GM19351 (cell line): Measurements from ENCODE around the gene CAV2.
A peak's percentile ranks its signal among the peaks of the same experiment; 100 is the strongest.
"Not testable (repeated sequence)": the region's sequence is repeated elsewhere in the genome, so short reads cannot be mapped to it uniquely, and the experiment has no call there.

Experiments
- ATAC-seq: cut with Tn5 transposase; IDR thresholded peaks from one replicate; pipeline ENCODE4 v1.9.1; 2021; ENCODE audit warnings: mild to moderate bottlenecking, moderate library complexity; ENCODE audit not compliant: unreplicated experiment

Gene CAV2

GRCh38 chr7:116499168-116500077 lies at the start of gene CAV2:
CAV2 (plus strand) TSS chr7:116499738; CDS start chr7:116499782, 44 bp downstream.
- peak; percentile 44 for ATAC-seq

DNA sequence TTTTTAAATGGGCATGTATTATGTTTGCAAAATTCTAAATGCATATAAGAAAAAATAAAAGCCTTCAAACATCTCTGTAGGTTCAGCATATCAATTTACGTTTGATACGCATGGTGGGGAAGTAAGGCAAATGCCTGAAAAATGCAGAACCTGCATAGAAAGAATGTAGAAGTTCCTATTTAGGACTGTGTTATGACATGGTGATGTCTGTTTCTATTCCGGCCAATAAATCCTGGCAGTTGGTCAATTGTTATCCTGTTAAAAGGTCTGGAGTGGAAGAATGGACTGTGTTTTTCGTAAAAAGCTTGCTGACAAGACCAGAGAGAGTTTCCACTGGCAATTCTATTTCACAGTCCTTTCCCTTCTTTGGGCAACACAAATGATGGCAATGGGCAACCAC lies 49.6 kb upstream of the CAV2 start:
- no peak for ATAC-seq

DNA sequence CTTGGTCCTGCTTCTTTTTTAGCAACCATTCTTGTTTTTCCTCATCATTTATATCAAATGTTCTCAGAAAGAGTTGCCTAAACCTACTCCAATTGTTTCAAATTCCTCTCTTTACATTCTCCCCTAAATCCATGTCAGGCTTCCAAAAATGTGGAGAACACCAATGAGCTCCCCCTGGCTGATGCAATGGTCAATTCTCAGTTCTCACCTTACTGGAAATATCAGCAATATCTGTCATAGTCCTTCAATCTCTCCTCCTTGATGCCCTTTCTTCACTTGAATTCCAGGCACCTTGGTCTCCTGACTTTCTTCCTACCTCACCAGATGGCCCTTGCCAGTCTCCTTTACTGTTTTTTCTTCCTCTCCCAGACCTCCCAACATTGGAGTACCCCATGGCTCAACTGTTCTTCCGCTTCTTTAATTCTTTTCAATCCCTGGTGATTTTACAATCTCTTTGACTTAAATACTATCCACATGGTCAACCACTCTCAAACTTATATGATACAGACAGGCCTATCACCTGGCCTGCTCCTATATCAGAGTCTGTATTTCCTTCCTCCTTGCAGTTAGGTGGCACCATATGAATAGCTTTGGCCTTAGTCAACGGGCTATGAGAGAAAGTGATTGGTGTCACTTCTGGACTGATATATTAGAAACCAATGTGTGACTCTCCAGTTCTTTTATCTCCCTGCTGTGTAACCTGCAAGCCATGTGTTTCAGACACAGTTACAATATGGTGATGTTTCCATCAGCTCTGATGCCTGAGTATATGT lies 47.4 kb upstream of the CAV2 start:
- no peak for ATAC-seq

GRCh38 chr7:116454377-116454776 lies 45.2 kb upstream of the CAV2 start:
- ATAC-seq = no peak

DNA sequence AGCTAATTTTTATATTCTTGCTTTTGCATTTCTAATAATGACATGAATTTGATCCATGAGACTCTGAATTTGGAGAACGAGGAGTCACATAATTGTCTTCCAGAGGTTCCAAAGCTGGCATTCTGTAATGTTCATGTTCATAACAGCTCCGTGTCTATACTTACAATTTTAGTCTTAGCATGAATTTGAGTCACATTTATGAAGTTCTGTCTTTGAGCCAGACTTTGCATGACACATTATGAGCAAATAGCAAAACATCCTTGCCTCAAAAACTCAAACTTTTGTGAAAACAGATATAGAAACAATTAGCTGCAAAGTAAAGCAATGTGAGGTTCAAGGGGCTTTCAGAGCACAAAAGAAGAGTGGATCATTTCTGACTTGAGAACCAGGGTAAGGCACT lies 44.5 kb upstream of the CAV2 start:
- no peak for ATAC-seq

GRCh38 chr7:116455499-116455898 lies 44.0 kb upstream of the CAV2 start:
- ATAC-seq = no peak

DNA sequence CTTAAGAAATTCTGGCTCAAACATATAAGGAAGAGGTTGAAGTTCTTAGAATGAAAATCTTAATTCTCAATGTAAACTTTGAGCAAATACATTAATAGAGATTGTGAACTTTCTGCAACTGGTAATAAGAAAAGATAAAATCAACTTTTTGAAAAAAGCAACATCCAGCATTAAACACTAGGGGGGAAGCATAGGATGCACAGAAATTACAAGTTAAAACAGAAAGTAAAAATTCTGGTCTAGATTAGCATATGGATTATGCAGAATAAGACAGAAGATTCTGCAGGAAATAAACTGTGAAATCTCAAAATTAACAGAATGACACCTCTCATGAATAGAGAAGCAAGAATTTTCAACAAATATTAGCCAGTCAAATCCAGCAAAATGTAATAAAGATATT lies 38.0 kb upstream of the CAV2 start:
- ATAC-seq = peak; percentile 49

DNA sequence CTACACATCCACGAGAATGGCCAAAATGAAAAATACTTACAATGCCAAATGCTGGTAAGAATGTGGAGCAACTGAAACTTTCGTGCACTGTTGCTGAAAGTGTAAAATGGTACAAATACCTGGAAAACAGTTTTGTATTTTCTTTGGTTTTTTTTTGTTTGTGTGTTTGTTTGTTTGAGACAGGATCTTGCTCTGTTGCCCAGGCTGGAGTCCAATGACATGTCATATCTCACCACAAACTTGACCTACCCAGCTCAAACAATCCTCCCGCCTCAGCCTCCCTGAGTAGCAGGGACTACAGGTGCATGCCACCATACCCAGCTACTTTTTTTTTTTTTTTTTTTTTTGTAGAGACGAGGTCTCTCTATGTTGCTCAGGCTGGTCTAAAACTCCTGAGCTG lies 35.6 kb upstream of the CAV2 start:
- ATAC-seq = no peak

DNA sequence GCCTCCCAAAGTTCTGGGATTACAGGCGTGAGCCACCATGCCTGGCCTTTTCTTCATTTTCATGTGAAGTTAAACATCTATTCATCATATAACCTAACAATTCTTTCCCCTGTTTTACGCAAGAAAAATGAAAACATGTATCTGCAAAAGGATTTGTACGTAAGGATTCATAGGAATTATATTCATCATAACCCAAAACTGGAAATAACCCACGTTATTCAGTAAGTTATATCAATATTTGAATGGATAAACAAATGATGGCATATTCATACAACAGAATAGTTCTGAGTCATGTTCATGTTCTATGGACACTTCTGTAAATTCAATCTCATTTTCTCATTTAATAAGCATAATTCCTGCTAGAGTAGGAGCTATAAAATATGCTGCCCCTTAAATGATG lies 35.2 kb upstream of the CAV2 start:
- no peak for ATAC-seq

- no peak for ATAC-seq
Measured at GRCh38 chr7:116465125-116465524, 34.4 kb upstream of the CAV2 start.

DNA sequence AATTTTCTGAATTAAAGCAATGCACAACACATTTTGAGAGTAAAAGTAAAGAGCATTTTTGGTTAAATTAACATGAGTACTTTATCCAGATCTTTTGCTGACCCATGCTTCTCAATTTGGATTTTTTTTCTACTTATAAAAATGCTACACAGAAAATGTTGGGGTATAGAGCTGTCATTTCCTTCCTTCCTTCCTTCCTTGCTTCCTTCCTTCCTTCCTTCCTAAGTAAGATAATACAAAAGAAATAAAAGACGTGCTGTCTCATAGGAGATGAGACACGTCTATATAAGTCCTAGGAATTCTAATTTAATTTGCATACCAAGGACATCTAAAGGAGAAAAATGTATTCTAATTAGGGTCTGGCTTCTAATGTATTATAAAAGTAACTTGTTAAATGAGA lies 31.0 kb upstream of the CAV2 start:
- no peak for ATAC-seq

- no peak for ATAC-seq
Measured at GRCh38 chr7:116477625-116478024, 21.9 kb upstream of the CAV2 start.

GRCh38 chr7:116478834-116479233 lies 20.7 kb upstream of the CAV2 start:
- ATAC-seq = no peak

DNA sequence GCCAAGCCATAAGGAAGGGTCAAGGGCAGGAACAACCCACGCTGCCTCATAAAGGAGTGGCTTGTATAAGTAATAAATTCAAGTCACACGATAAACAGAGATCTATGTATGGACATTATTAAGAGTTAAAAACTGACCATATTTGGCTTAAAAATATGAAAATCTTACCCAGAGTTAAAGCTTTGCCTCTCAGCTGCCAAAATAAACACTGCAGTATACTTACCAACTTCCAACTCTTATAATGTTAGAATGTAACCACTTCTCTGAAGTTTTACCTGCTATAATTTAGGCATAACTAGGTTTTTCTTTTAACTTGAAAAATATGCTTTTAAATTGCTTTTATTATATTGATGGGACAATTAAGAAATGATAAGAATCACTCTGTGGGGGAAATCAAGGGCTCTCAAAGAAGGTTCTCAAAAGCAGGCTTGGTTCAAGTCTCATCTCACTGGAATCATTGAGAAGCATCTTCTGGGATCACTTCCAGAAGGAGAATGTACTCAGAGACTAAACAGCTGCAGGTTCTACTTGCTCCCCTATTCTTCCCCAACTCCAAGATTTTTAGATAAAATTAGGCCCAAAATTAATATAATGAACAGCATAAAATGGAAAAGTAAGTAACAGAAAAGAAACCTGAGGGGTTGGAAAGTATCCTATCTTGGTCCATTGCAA lies 16.1 kb upstream of the CAV2 start:
- no peak for ATAC-seq

DNA sequence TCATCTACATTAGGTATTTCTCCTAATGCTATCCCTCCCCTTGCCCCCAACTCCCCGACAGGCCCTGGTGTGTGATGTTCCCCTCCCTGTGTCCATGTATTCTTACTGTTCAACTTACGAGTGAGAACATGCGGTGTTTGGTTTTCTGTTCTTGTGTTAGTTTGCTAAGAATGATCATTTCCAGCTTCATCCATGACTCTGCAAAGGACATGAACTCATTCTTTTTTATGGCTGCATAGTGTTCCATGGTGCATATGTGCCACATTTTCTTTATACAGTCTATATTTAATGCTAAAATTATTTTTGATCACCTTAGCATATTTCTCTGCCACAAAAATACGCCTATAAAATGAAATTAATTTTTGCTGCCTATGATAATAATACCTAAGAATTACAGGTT lies 15.1 kb upstream of the CAV2 start:
- not testable (repeated sequence) for ATAC-seq

DNA sequence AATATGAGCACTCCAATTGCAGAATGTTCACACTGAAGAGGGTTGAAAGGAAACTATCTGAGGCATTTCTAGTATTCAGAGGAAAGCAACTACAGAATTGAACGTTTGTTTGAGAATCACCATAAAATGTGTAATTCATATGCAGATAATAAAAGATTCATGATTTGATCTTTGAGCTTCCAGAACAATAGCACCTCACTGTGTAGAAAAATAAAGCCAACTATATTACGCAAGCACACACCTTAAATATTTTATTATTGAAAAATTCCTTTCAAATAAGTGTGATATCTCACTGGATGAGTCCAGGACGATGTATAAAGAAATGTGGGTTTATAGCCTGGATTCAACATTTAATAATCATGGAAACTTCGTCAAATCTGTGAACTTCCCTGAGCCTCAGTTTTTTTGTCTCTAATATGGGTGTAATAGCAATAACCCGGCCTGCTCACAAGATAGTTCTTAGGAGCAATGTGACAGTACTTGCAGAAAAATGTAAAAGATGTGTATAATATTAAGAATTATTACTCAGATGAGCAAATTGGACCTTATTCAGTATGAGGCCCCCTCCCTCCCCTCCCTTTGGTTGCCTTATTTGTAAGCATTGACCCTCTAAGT lies 11.5 kb upstream of the CAV2 start:
- no peak for ATAC-seq

- no peak for ATAC-seq
Measured at GRCh38 chr7:116490351-116490750, 9.2 kb upstream of the CAV2 start.

DNA sequence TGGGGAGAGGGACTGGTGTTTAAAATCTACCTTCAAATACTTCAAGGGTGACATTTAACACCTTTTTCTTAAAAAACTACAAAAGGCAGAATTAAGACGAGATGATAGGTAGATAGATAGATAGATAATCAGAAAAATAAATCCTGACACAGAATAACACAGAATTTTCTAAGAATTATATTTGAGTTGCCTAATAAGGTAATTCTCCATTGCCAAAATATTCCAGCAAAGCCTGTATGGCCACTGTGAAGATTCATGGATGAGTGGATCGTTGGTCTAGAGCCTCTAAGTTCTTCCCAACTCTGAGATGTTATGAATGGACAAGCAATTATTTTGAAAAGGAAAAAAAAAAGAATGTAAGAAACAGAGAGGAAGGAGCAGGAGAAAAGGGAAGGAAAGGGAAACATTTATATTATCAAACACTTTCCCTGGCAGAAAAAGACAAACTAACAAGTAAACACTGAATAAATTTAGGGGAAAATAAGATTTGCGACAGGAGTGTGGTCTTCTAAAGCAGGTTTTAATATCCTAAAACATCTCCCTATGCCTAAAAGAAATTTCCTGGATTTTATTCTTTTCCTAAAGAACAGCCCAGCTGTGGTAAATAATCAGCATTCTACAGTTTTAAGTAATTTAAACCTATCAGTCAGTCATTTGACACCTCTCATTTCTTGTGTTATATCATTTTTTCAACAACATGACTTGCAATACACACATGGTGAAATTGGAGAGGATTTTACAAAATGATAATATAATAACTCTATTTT lies 7.5 kb upstream of the CAV2 start:
- no peak for ATAC-seq

DNA sequence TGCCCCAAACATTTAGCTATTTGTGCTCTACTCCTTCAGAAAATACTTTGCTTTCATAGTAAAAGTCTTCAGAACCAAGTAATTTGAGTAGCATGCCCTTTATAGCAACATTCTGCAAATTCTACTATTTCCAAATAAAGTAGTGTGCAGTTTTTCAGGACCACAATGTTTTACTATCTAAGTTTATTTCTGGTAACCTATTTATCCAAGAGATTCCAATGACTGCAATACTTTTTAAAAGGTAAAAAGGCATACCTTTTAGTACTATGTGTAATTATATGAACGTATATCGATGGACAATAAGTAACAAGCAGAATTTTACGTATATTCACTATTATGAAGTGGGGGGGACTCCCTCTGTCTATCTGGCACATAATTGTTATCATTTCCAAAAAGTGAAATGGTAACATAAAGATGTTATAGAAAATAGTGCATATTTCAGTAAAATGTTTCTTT lies 6.9 kb upstream of the CAV2 start:
- ATAC-seq = no peak

- ATAC-seq = no peak
Measured at GRCh38 chr7:116493449-116493848, 6.1 kb upstream of the CAV2 start.
